ENCODE measurements around the gene APOBEC4.

- TF ChIP-seq, protein P1, sequence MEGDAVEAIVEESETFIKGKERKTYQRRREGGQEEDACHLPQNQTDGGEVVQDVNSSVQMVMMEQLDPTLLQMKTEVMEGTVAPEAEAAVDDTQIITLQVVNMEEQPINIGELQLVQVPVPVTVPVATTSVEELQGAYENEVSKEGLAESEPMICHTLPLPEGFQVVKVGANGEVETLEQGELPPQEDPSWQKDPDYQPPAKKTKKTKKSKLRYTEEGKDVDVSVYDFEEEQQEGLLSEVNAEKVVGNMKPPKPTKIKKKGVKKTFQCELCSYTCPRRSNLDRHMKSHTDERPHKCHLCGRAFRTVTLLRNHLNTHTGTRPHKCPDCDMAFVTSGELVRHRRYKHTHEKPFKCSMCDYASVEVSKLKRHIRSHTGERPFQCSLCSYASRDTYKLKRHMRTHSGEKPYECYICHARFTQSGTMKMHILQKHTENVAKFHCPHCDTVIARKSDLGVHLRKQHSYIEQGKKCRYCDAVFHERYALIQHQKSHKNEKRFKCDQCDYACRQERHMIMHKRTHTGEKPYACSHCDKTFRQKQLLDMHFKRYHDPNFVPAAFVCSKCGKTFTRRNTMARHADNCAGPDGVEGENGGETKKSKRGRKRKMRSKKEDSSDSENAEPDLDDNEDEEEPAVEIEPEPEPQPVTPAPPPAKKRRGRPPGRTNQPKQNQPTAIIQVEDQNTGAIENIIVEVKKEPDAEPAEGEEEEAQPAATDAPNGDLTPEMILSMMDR (IDR thresholded peaks at IDR 0.05), result no peak
- TF ChIP-seq POLR2A (IDR thresholded peaks at IDR 0.05), result no peak
These were observed 1.0 kb downstream of the APOBEC4 start for GRCh38 chr1:183652107-183652506.

Measured in gastroesophageal sphincter (tissue), 3 donors.